Measurements from ENCODE around the gene PDZD2. TPM values are rescaled to one million over a fixed set of nuclear protein-coding genes. Genes with fewer than 3 reads are reported as not detected.

The PDZD2 gene
- total RNA-seq, 1 donor = 0.36 TPM

DNA sequence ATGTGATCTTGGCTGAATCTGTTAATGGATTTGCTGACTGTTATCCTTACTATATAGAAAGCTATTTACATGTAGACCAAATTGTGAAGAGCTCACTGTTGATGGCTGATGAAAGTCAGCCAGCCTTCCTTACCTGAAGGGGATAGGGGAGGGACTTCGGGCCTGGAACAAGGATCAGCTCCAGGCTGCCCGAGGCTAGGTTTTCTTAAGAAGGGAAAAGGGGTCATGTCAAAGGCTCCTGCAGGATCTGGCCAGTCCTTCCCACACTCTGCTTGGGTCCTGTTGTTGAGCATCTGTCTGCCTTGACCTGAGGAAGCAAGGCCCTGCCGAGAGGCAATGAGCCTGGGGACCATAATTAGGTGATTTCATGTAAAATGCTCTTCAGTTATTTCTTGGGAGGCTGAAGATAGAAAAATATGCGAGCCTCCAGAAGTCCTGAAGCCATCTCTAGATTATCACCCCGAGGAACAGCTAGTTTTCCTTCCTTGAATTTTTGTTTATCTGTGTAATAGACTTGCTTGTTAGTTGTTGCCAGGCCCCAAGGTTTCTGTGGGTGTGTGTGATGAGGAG is 261.4 kb downstream of the PDZD2 start:
- Histone ChIP-seq H3K4me2 (ENCODE audit: insufficient read depth, low read length) (no peak overlapping the region), H3K4me3 (ENCODE audit: insufficient read depth, low read length) (no peak overlapping the region), H3K4me1 (ENCODE audit: insufficient read depth, low read length) (no peaks in the 10 kb centered on the region), H2AFZ (ENCODE audit: low read length) (no peak overlapping the region), H3K9me3 (ENCODE audit: low read depth, low read length) (no peaks in the 10 kb centered on the region), H3K36me3 (ENCODE audit: insufficient read depth, low read length) (no peaks in the 10 kb centered on the region), H4K20me1 (ENCODE audit: insufficient read depth, low read length) (no peaks in the 10 kb centered on the region), H3K79me2 (ENCODE audit: insufficient read depth, low read length) (no peaks in the 10 kb centered on the region), H3K27ac (ENCODE audit: low read depth, low read length) (no peak overlapping the region), H3K27me3 (ENCODE audit: insufficient read depth, low read length) (peaks cover 15% of the 10 kb centered on the region)
- DNase-seq (ENCODE audit: insufficient read length, low spot score, missing footprints) = no peak
- no peak for TF ChIP-seq CTCF (IDR thresholded peaks at IDR 0.05; ENCODE audit: extremely low read depth, low read depth, low read length)

DNA sequence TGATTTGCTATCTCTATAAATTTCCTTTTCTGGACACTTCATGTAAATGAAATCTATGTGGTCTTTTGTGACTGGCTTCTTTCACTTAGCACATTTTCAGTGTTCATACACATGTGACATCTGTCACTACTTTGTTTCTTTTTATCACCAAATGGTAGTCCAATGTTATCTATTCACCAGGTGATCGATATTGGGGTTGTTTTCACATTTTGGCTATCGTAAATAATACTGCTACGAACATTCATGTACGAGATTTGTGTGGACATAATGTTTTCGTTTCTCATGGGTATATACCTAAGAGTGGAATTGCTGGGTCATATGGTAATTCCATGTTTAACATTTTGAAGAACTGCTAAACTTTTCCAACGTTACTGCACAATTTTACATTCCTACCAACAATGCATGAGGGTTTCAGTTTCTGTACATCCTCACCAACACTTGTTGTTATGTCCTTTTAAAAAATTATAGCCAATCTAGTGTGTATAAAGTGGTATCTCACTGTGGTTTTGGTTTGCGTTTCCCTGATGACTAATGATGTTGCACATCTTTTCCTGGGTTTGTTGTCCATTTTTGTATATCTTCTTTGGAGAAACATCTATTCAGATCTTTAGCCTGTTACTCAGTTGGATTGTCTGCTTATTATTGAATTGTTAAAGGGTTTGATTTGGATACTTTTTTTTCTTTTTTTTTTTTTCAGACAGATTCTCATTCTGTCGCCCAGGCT is 263.0 kb downstream of the PDZD2 start:
- H3K4me2 ChIP-seq (ENCODE audit: insufficient read depth, low read length) = no peak overlapping the region
- no peak overlapping the region for H2AFZ ChIP-seq (ENCODE audit: low read length)
- H3K9me3 ChIP-seq (ENCODE audit: low read depth, low read length) = no peaks in the 10 kb centered on the region
- no peaks in the 10 kb centered on the region for H3K79me2 ChIP-seq (ENCODE audit: insufficient read depth, low read length)
- H3K27ac ChIP-seq (ENCODE audit: low read depth, low read length) = no peak overlapping the region
- no peak for TF ChIP-seq CTCF (IDR thresholded peaks at IDR 0.05; ENCODE audit: extremely low read depth, low read depth, low read length)
- no peak overlapping the region for H3K4me3 ChIP-seq (ENCODE audit: insufficient read depth, low read length)
- no peaks in the 10 kb centered on the region for H4K20me1 ChIP-seq (ENCODE audit: insufficient read depth, low read length)
- no peaks in the 10 kb centered on the region for H3K4me1 ChIP-seq (ENCODE audit: insufficient read depth, low read length)
- peaks cover 9% of the 10 kb centered on the region for H3K27me3 ChIP-seq (ENCODE audit: insufficient read depth, low read length)
- H3K36me3 ChIP-seq (ENCODE audit: insufficient read depth, low read length) = no peaks in the 10 kb centered on the region
- no peak for DNase-seq (ENCODE audit: insufficient read length, low spot score, missing footprints)

DNA sequence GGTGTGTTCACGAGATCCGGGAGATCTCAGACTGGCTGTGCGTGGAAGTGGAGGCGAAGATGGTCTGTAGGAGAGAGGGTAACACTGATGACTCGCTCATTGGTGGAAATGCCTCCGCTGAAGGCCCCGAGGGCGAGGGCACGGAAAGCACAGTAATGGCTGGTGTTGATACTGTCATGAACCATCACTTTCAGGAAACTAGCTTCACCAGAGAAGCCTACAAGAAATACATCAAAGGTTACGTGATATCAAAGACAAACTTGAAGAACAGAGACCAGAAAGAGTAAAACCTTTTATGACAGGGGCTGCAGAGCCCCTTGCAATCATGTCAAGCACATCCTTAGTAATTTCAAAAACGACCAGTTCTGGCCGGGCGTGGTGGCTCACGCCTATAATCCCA is 269.5 kb downstream of the PDZD2 start:
- H3K4me2 ChIP-seq (ENCODE audit: insufficient read depth, low read length) = no peak overlapping the region
- no peaks in the 10 kb centered on the region for H3K4me1 ChIP-seq (ENCODE audit: insufficient read depth, low read length)
- no peak overlapping the region for H2AFZ ChIP-seq (ENCODE audit: low read length)
- no peak for DNase-seq (ENCODE audit: insufficient read length, low spot score, missing footprints)
- H3K9me3 ChIP-seq (ENCODE audit: low read depth, low read length) = no peaks in the 10 kb centered on the region
- H3K79me2 ChIP-seq (ENCODE audit: insufficient read depth, low read length) = no peaks in the 10 kb centered on the region
- TF ChIP-seq CTCF (IDR thresholded peaks at IDR 0.05; ENCODE audit: extremely low read depth, low read depth, low read length) = no peak
- H3K4me3 ChIP-seq (ENCODE audit: insufficient read depth, low read length) = no peak overlapping the region
- no peaks in the 10 kb centered on the region for H4K20me1 ChIP-seq (ENCODE audit: insufficient read depth, low read length)
- H3K36me3 ChIP-seq (ENCODE audit: insufficient read depth, low read length) = no peaks in the 10 kb centered on the region
- no peak overlapping the region for H3K27ac ChIP-seq (ENCODE audit: low read depth, low read length)
- H3K27me3 ChIP-seq (ENCODE audit: insufficient read depth, low read length) = no peaks in the 10 kb centered on the region

DNA sequence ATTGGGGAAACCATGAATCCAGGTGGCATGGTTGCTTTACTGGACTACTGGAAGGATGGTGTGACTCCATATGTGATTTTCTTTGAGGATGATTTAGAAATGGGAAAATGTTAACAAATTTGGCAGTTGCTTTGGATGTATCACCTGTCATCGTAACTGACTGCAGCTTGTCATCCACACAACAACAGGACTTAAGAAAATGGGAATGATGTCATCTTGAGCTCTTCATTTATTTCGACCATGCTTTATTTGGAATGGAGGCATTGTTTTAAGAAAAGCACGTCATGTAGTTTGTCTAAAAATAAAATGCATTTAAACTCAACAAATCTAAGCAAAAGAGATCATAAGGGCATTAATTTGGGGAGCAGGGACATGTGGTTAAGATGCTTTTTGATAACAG is 270.1 kb downstream of the PDZD2 start:
- no peak for TF ChIP-seq CTCF (IDR thresholded peaks at IDR 0.05; ENCODE audit: extremely low read depth, low read depth, low read length)
- no peaks in the 10 kb centered on the region for H4K20me1 ChIP-seq (ENCODE audit: insufficient read depth, low read length)

More for the DNA sequence above, 270.1 kb downstream of the PDZD2 start:
- no peak overlapping the region for H3K4me3 ChIP-seq (ENCODE audit: insufficient read depth, low read length)
- peaks cover 5% of the 10 kb centered on the region for H3K4me1 ChIP-seq (ENCODE audit: insufficient read depth, low read length)
- no peaks in the 10 kb centered on the region for H3K9me3 ChIP-seq (ENCODE audit: low read depth, low read length)
- H3K27me3 ChIP-seq (ENCODE audit: insufficient read depth, low read length) = no peaks in the 10 kb centered on the region
- no peaks in the 10 kb centered on the region for H3K36me3 ChIP-seq (ENCODE audit: insufficient read depth, low read length)
- H2AFZ ChIP-seq (ENCODE audit: low read length) = no peak overlapping the region
- H3K79me2 ChIP-seq (ENCODE audit: insufficient read depth, low read length) = no peaks in the 10 kb centered on the region
- H3K27ac ChIP-seq (ENCODE audit: low read depth, low read length) = no peak overlapping the region
- DNase-seq (ENCODE audit: insufficient read length, low spot score, missing footprints) = no peak
- no peak overlapping the region for H3K4me2 ChIP-seq (ENCODE audit: insufficient read depth, low read length)
